ENCODE measurements around the gene PFKP. TPM values are rescaled to one million over a fixed set of nuclear protein-coding genes. Genes with fewer than 3 reads are reported as not detected.

PFKP gene
- polyA plus RNA-seq, 2 of the 4 experiments (the other 2 are of a cell fraction), result 164 to 279 TPM

- WGBS (ENCODE audit: missing lambda C conversion rate), result 76% methylated on average over 5 of the region's 5 CpGs
- Histone ChIP-seq H3K9me3 (no peaks in the 10 kb centered on the region), H3K27ac (peak overlapping the region in 1 of 2 experiments; percentile 38; a peak in 1 of 6 replicates), H3K4me1 (peaks cover 36% of the 10 kb centered on the region), H3K4me2 (no peak overlapping the region), H3K4me3 (no peak overlapping the region)
- POLR2A ChIA-PET, result interaction anchor here (1.3 kb wide), 1 partner anchor 39 kb away, joined by 3 read pairs; the partner anchor contains the start of gene PITRM1
- no peak for FAIRE-seq
- no peak for DNase-seq (ENCODE audit: low read depth in 1 of 2, low spot score in 1 of 2)
- CTCF ChIA-PET, result interaction anchor here (0.9 to 2.1 kb wide), 5 partner anchors 9 to 27 kb away, joined by 3 to 7 read pairs (median 3); no protein-coding TSS in a partner anchor
- no peak for TF ChIP-seq EHF (CRISPR knock-in tag; IDR thresholded peaks at IDR 0.05)
- no peak for TF ChIP-seq NR3C1 (IDR thresholded peaks at IDR 0.05)
- TF ChIP-seq HES2 (IDR thresholded peaks at IDR 0.05), result no peak
- TF ChIP-seq POLR2AphosphoS2 (conservative IDR thresholded peaks at IDR 0.05; ENCODE audit: low read length), result no peak
- TF ChIP-seq RAD21 (conservative IDR thresholded peaks at IDR 0.05 in 1 of 2, IDR thresholded peaks at IDR 0.05 in 1 of 2), result no peak
- TF ChIP-seq RNF2 (IDR thresholded peaks at IDR 0.05; ENCODE audit: borderline replicate concordance, low read depth), result no peak
- TF ChIP-seq FOSB (CRISPR knock-in tag; IDR thresholded peaks at IDR 0.05), result no peak
- no peak for TF ChIP-seq MAZ (IDR thresholded peaks at IDR 0.05; ENCODE audit: borderline replicate concordance, low read depth, low read length)
- TF ChIP-seq ELK1 (IDR thresholded peaks at IDR 0.05; ENCODE audit: low read depth, low read length), result no peak
- TF ChIP-seq GATA3 (IDR thresholded peaks at IDR 0.05; ENCODE audit: borderline replicate concordance), result no peak
- TF ChIP-seq JUNB (IDR thresholded peaks at IDR 0.05), result no peak
- TF ChIP-seq CTCF (IDR thresholded peaks at IDR 0.05), result no peak
- no peak for TF ChIP-seq CHD2 (IDR thresholded peaks at IDR 0.05; ENCODE audit: low read length, partially characterized antibody)
- TF ChIP-seq KDM1A (IDR thresholded peaks at IDR 0.05; ENCODE audit: low read depth), result no peak
- TF ChIP-seq MAFK (IDR thresholded peaks at IDR 0.05; ENCODE audit: partially characterized antibody), result no peak
- TF ChIP-seq NPAS2 (CRISPR knock-in tag; IDR thresholded peaks at IDR 0.05; ENCODE audit: borderline replicate concordance), result no peak
- no peak for TF ChIP-seq ZNF302 (CRISPR knock-in tag; IDR thresholded peaks at IDR 0.05)
- no peak for TF ChIP-seq ZFP36 (IDR thresholded peaks at IDR 0.05; ENCODE audit: borderline replicate concordance, partially characterized antibody)
- no peak for ATAC-seq
These were observed 66.6 kb downstream of the PFKP start for GRCh38 chr10:3133948-3134347.

GRCh38 chr10:3135006-3135405, 67.7 kb downstream of the PFKP start:
- FAIRE-seq (no peak), ATAC-seq (no peak), DNase-seq (ENCODE audit: low read depth in 1 of 2, low spot score in 1 of 2) (no peak)
- ChIA-PET CTCF (interaction anchor here (0.8 to 2.1 kb wide), 5 partner anchors 10 to 63 kb away, joined by 3 to 7 read pairs (median 4); no protein-coding TSS in a partner anchor), POLR2A (interaction anchor here (1.2 to 1.3 kb wide), 2 partner anchors 37 to 44 kb away, joined by 3 read pairs; partner anchors contain the start of gene PITRM1)
- Histone ChIP-seq H3K27ac (no peak overlapping the region), H3K9me3 (no peaks in the 10 kb centered on the region), H3K4me2 (no peak overlapping the region), H3K4me3 (no peak overlapping the region), H3K4me1 (peaks cover 39% of the 10 kb centered on the region)
- TF ChIP-seq ESRRA (IDR thresholded peaks at IDR 0.05; ENCODE audit: borderline replicate concordance, low read length) (no peak), CHD2 (IDR thresholded peaks at IDR 0.05; ENCODE audit: low read length, partially characterized antibody) (no peak), RAD21 (conservative IDR thresholded peaks at IDR 0.05 in 1 of 2, IDR thresholded peaks at IDR 0.05 in 1 of 2) (no peak), PBX3 (IDR thresholded peaks at IDR 0.05) (no peak), HMGXB4 (CRISPR knock-in tag; IDR thresholded peaks at IDR 0.05; ENCODE audit: borderline replicate concordance) (no peak), CEBPB (IDR thresholded peaks at IDR 0.05) (no peak), CBX8 (IDR thresholded peaks at IDR 0.05) (no peak), MAZ (IDR thresholded peaks at IDR 0.05; ENCODE audit: borderline replicate concordance, low read depth, low read length) (no peak), TFCP2L1 (CRISPR knock-in tag; IDR thresholded peaks at IDR 0.05) (no peak), FOXS1 (CRISPR knock-in tag; IDR thresholded peaks at IDR 0.05) (no peak), JUN (IDR thresholded peaks at IDR 0.05) (no peak), CBX2 (IDR thresholded peaks at IDR 0.05; ENCODE audit: borderline replicate concordance, low read depth) (no peak)
- WGBS (ENCODE audit: missing lambda C conversion rate), result 91% methylated on average over 3 of the region's 3 CpGs

Data from A549 (cell line).